HG03575 (cell line): ENCODE data around the gene TXNDC17.
"Not testable (repeated sequence)": the region's sequence is repeated elsewhere in the genome, so short reads cannot be mapped to it uniquely, and the experiment has no call there.

Experiments used
- ATAC-seq: cut with Tn5 transposase; IDR thresholded peaks from one replicate; pipeline ENCODE4 v1.9.1; 2021; ENCODE audit not compliant: unreplicated experiment, insufficient number of reproducible peaks, low FRiP score; ENCODE audit errors: extremely low read depth

Gene TXNDC17

DNA sequence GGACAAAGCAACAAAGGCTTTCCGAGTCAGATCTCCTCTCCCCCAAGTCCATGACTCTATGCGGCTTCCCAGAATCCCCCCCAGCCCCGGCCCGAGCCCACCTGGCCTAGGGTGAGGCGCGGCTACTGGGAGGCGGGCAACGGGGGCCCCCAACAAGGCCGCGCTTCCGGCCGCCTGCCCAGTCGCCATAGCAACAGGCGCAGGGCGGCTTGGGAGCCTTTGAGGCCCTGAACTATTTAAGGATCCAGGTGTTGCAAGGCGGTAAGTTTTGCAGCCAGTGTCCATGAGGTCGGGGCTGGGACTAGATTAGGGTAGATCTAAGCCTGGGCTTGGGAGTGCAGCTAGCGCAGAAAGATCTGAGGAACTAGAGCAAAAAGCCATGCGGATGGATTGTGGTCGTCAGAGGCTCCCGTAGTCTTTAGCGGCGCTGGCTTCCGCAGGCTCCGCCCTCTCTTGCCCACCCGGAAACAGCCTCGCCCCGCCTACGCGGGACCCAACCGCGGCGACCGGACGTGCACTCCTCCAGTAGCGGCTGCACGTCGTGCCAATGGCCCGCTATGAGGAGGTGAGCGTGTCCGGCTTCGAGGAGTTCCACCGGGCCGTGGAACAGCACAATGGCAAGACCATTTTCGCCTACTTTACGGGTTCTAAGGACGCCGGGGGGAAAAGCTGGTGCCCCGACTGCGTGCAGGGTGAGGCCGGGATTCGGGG, at the start of gene TXNDC17, which contains the start of gene KIAA0753:
TXNDC17 (plus strand) TSS at position 525 of the 711 bp plus-strand sequence; CDS start at position 548, 23 bp downstream.
KIAA0753 (minus strand) TSS at position 176 of the 711 bp plus-strand sequence. CDS start 5,608 bp downstream, outside the sequence.
- no peak for ATAC-seq

DNA sequence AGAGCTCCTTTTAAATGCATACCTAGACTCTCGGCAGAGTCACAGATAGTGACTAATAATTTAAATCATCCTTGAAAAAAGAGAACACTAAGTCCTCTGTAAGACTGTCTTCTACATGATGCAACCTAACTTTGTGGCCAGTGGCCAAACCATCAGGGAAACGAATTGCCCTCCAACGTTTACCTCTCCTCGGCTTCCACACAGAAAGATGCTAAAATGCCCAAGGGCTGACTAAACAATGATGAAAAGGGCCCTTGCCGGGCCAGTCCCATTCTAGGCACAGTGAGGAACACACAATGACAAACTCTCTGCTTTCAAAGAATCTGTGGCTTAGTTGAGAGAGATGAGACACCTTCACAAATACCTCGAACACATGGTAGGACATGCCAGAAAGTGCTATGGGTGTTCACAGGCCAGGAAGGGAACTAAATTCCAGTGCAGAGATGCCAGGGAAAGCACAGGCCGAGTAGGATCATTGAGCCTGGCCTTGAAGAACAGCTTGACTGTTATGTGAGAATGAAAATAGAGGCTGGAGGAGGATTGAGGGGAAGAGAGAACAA, 49.2 kb upstream of the TXNDC17 start:
- no peak for ATAC-seq

DNA sequence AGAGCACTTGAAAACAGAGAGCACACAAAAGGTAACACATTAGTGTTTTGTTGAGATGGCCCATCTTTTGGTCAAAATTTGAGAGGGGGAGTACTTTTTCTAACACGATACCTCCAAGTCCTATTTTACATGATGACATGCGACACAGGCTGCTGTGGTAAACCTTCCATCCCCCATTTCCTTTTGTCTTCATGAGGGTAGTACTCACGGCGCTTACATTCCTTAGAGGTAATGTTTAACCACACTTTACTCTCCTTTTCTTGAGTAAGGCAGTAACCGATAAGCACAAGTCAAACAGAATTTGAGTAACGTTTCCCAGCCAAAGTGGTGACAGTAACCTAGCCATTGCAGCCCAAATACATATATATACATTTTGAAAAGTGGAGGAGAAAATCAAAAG, 48.7 kb upstream of the TXNDC17 start:
- no peak for ATAC-seq

DNA sequence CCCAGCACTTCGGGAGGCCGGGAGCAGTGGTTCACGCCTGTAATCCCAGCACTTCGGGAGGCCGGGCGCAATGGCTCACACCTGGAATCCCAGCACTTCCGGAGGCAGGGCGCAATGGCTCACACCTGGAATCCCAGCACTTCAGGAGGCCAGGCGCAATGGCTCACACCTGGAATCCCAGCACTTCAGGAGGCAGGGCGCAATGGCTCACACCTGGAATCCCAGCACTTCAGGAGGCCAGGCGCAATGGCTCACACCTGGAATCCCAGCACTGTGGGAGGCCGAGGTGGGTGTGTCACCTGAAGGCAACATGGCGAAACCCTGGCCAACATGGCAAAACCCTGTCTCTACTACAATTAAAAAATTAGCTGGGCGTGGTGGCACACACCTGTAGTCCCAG, 47.5 kb upstream of the TXNDC17 start:
- ATAC-seq = not testable (repeated sequence)

DNA sequence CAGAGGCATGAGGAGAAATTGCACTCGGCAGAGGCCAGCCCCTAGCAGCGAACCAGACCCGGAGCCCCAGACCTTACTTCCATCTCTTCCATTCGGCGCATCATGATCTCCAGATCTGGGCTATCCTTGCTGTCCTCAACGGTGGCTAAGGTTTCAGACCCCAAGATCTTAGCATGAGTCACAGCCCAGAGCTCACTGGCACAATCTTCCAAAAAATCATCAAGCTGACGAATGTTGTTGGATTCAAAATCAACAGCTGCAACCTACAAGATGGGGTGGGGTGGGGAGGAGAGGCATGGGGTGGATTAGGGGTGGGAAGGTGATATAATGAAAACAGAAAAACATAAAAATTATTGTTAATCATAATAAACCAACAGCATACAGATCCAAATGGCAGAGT, 44.8 kb upstream of the TXNDC17 start:
- ATAC-seq = no peak

DNA sequence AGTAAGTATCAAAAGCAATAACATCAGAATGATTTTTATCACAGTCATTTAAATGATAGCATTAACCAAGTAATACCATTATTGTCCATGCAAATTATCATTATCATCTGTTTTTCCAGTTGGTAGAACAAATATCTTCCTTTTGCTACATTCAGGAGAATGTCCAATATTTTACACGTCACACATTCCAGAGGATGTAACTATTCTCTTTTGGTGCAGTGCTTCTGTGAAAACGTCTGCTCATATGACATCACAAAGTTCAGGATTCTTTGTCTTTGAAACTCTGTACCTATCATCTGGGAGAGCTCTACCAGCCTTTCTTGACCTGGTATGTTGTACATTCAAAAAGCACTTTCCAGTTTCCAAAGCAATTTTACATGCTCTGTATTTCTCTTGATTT, 44.3 kb upstream of the TXNDC17 start:
- no peak for ATAC-seq

DNA sequence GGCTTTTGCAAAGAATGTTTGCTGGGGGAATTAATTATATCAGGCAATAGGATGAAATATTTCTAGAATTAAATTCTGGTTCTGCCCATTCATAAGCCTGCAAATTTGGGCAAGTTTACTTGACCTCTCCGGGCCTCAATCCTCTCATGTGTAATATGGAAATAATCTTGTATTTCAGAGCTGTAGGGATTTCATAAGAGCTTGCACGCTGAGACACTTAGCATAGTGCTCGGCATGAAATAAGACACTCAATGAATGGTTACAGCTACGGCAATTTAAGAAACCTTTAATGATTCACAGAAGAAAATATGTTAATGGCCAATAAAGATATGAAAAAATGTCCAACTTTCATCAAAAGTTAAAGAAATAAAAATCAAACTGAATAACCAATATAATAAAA, 43.9 kb upstream of the TXNDC17 start:
- no peak for ATAC-seq

DNA sequence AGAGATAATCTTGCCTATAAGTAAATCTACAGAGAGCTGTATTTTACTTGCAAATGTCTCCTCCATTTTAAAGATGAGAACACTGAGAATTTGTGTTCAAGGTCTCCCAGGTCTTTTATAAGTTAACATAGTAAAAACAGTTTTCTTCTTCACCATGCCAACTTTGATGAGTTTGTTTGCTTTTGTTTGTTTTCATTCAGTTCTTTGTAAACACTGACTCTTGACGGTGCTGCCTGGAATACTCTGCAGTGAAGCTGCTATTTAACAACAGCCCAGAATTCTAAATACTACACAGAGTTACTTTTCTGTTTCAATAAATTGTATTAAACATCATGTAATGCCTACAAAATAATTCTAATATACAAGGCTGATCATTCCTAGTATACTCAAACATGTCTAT, 43.1 kb upstream of the TXNDC17 start:
- ATAC-seq = no peak

DNA sequence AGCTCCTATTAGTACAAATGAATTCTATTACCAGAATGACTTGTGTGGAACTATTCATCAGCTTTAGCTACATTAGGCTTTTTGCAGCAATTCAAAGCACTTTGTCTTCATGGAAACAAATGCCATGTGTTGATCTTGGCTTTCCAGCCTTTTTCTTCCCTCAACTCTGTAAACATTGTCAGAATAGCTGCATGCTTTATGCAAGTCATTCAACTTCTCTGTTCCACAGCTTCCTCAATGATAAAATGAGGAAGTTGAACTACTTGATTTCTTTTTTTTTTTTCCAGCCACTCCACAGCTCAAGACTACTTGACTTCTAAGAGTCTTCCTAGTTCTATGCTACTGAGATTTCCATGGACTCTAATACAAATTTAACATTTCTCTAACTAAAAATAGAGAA, 41.5 kb upstream of the TXNDC17 start:
- ATAC-seq = no peak

DNA sequence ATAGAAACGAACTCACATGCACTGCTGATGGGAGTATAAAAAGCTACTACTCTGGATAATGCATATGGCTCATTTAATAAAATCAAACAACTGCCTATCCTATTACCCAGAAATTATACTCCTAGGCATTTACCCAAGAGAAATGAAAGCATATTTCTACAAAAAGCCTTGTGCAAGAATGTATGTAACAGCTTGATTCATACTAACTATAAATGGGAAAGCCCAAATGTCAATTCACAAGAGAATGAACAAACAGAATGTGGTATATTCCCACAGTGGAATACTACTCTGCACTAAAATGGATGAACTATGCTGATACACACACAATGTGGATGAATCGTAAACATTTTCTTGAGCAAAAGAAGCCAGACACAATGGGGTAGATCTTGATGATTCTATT, 38.7 kb upstream of the TXNDC17 start:
- ATAC-seq = no peak

DNA sequence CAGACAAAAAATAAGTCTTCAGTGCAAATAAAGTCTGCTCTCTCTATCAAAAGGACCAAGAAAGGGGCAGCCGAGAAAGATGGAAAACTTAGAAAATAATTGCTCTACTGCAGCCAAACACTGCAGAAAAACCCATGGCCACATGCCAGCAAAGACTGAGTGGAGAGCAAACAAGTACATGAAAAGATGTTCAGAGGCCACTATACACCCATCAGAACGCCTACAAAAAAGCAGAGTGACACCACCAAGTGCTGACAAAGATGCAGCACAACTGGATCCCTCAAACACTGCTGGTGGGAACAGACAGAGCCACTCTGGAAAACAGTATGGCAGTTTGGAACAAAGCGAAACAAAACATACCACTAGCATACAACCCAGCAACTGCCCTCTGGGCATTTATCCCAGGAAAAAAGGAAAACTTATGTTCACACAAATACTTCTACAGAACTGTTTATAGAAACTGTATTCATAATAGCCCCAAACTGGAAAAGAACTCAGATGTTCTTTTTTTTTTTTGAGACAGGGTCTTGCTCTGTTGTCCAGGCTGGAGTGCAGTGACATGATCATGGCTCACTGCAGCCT, 37.0 kb upstream of the TXNDC17 start:
- ATAC-seq = no peak

DNA sequence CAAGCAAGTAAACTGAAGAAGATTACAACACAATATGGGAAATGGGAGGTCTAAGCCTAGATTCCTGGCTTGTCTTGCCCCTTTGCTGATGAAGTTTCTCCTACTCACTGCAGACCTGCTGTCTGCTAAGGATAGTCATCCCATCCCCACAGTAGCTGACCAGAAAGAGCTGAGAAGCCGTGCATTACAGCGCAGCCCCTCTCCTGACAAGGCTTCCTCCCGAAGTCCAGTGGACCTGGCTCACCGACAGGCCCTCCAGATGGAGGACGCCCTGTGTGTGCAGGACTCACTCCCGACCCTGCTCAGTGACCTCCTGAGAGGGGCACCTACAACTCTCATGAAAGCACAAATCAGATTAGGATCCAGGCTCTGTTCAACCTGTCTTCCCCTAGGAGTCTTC, 35.7 kb upstream of the TXNDC17 start:
- no peak for ATAC-seq

DNA sequence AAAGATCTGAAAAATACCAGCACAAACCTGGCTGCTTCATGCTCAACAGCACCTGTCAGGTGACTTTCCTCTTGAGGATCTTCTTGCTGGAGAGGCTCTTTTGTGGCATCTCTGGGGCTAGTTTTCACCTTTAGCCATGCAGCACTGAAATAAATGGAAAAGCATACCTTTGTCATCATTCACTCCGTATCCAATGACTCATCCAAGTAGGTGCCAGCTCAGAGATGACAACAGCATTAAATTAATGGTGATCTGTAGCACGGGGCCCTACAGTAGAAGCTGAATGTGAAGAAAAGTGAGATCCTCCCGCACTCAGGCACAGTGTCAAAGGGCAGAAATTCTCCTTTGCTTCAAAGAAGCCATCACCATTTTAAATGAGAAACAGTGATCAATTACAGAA, 32.5 kb upstream of the TXNDC17 start:
- no peak for ATAC-seq

DNA sequence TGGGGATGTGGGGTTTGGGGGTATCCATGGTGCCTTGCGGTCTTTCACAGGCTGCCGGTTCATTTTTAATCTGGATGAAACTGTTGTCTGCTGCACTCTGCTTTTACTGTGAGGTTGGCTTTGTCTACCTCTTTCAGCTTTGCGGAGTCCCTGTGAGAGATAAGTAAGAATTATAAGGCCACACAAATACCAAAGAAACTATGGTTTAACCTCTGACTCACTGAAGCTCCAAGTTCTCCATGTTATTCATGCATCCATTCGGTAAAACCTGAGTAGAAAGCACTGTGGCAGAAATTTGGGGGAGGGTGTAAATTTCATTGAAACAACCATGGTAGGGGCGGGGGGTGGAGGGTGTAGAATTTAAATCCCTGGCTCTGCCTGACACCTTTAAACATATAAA, 30.8 kb upstream of the TXNDC17 start:
- no peak for ATAC-seq

DNA sequence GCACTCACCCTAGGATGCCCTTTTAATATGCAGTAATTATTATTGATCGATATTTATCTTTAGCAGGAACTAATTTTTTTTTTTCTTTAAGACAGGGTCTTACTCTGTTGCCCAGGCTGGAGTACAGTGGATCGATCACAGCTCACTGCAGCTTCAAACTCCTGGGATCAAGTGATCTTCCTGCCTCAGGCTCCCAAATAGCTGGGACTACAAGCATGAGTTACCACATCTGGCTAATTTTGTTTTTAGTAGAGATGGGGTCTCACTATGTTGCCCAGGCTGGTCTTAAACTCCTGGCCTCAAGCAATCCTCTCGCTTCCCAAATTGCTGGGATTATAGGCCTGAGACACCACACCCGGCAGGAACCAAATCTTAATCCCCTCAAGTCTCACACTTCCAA, 29.6 kb upstream of the TXNDC17 start:
- ATAC-seq = no peak

DNA sequence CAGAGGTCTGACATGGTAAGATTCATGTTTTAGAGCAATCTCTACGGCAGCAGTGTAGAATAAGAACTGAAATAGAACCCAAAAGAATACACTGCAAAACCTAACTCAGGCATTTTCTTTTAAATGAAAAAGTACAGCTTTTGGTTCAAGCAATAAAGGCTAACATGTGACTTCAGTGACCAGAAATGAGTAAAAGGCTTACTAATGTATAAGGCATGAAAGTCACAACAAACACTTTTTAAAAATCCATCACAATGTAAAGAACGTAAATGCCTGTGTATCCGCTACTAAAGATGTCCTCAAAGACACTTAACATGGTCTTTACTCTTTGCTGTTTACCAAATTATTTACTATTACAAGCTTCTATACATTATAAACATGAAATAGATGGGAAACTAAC, 16.9 kb upstream of the TXNDC17 start:
- ATAC-seq = no peak

DNA sequence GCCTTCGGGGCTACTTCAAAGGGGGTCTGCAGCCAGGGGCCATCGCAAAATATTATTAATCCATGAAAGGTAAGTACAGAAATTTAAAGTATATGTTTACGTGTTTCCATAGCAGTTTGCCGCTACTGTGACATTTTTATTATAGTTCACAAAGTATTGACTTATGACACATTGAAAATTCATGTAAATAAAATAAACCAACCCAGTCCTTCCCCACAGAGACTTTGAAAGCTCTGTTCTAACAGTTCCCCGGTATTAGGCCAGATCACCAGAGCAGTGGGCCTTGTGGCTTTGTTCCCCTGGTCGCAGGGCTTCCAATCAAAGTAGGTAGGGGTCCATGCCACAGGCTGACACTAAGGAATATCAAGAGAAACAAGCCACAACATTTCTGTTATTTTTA, 14.2 kb upstream of the TXNDC17 start:
- no peak for ATAC-seq

DNA sequence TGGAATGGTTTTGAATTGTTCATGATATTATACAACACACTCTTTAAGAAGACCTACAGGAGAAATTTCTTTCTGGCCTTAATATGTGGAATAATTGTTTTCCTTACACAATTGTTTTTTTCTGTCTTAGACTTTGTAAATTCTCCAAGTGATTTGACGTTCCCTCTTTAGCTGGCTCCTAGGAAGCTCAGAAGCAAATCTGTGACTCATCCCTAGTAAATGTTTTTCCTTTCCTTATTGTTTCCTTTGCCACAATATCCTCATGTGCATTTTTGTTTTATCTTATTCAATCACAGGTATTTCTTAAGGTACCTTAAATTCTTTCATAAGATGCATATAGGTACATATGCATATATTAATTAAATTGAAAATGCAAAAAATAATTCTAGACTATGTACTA, 13.8 kb upstream of the TXNDC17 start:
- no peak for ATAC-seq

DNA sequence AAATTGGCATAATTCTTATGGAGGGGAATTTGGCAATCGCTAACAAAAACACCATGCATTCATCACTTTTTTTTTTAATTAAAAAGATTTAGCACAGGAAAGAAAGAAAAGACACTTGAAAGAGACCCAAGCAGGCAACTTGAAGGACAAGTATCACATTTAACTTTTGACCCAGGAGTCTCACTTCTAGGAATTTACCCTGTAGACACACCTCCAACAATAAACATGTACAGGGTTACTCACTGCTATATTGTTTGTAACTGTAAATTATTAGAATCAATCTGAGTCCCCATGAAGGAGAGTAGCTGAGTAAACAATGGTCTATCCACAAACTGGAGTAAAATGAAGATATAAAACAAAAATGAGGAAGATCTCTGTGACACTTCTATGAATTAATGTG, 10.5 kb upstream of the TXNDC17 start:
- ATAC-seq = no peak

DNA sequence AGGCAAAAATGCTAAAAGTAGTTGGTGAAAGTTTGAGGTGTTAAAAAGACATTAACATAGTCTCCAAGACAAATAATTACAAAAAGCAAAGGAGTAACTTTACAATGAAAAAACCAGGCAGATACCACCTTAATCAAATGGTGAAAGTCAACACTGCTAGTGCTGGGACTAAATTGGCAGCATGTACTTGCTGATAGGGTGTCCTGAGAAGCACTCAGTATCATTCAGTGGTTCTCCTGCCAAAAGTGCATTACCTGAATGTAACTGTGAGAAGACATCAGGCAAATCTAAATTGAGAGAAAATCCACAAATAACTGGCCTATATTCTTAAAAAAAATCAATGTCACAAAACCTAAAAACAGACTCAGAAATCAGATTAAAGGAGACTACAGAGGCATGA, 8.3 kb upstream of the TXNDC17 start:
- ATAC-seq = no peak

DNA sequence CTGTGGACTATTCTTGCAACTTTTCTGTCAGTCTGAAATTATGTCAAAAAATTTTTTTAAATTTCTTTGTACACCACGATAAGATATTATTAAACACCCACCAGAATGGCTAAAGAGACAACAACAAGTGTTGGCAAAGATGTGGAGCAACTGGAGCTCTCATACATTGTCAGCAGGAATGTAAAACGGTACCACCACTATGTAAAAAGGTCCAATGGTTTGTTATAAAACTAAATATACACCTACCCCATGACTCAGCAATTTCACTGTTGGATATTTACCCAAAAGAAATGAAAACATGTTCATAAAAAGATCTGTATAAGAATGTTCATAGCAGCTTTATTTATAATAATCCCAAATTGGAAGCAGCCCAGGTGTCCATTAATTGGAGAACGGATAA, 7.6 kb upstream of the TXNDC17 start:
- ATAC-seq = no peak
